K562 (cell line): ENCODE measurements around the gene PCDHB8.
"Not testable (repeated sequence)": the region's sequence is repeated elsewhere in the genome, so short reads cannot be mapped to it uniquely, and the experiment has no call there.

ENCODE experiments used
- EP300 ChIP-seq: IDR thresholded peaks from 2 replicates; pipeline ENCODE4 v1.6.1; 2012; ENCODE audit warnings: low read length, improper control_type of control experiment
- ERF ChIP-seq: fragments of 450-650 bp; formaldehyde crosslinking; IDR thresholded peaks from 2 replicates; pipeline ENCODE4 v1.4.0; 2020; ENCODE audit warnings: mild to moderate bottlenecking, mixed read lengths
- HOMEZ ChIP-seq: fragments of 250-450 bp; sonication (Bioruptor Pico); IDR thresholded peaks from 2 replicates; pipeline ENCODE4 v1.4.0; 2020; ENCODE audit warnings: mild to moderate bottlenecking, moderate library complexity
- MAFK ChIP-seq: IDR thresholded peaks from 2 replicates; pipeline ENCODE4 v1.6.1; 2011; ENCODE audit warnings: low read length, improper control_type of control experiment
- MAZ ChIP-seq, 2 experiments: fragments of 450-650 bp in 1 of 2; sonication (generic) in 1 of 2; formaldehyde crosslinking; IDR thresholded peaks in 1 of 2; conservative IDR thresholded peaks in 1 of 2; 2 replicates each; pipeline versions ENCODE4 v1.4.0 to v1.5.0; 2020; ENCODE audit warnings: mild to moderate bottlenecking in 1 of 2, missing genetic modification reagents in 1 of 2
- MYNN ChIP-seq, 2 experiments: sonication (generic); formaldehyde crosslinking in 1 of 2; IDR thresholded peaks; 2 replicates each; pipeline versions ENCODE4 v1.5.0 to v1.6.1; 2016 to 2020; ENCODE audit warnings: antibody characterized with exemption in 1 of 2, missing genetic modification reagents in 1 of 2
- POLR2AphosphoS2 ChIP-seq: IDR thresholded peaks from 2 replicates; pipeline ENCODE4 v1.6.1; 2012; ENCODE audit warnings: low read length, improper control_type of control experiment
- RBM22 ChIP-seq: fragments of 200-400 bp; formaldehyde crosslinking; IDR thresholded peaks from 2 replicates; pipeline ENCODE4 v1.6.1; 2018; ENCODE audit warnings: low read length, low read depth; ENCODE audit not compliant: poor library complexity, severe bottlenecking
- SIN3A ChIP-seq, 2 experiments: fragments of 150-350 bp in 1 of 2; IDR thresholded peaks; 2 replicates each; pipeline ENCODE4 v1.6.1; 2011 to 2016; ENCODE audit warnings: borderline replicate concordance in 2 of 2, low read depth in 2 of 2, low read length in 2 of 2, mild to moderate bottlenecking in 2 of 2, moderate library complexity in 2 of 2; ENCODE audit not compliant: control insufficient read depth in 1 of 2
- ZNF224 ChIP-seq: sonication (generic); formaldehyde crosslinking; IDR thresholded peaks from 2 replicates; pipeline ENCODE4 v1.8.0; 2022; ENCODE audit warnings: mild to moderate bottlenecking, missing genetic modification reagents
- ZNF589 ChIP-seq: fragments of 200-800 bp; sonication (Bioruptor generic); IDR thresholded peaks from 2 replicates; pipeline ENCODE4 v1.6.1; 2016; ENCODE audit warnings: low read depth, missing genetic modification characterization, missing compliant biosample characterization
- ZNF696 ChIP-seq: fragments of 250-450 bp; sonication (Bioruptor Pico); conservative IDR thresholded peaks from 2 replicates; pipeline ENCODE4 v1.4.0; 2020; ENCODE audit warnings: mild to moderate bottlenecking, moderate library complexity
- TF ChIP-seq, protein P1 (sequence below), 3 experiments: IDR thresholded peaks in 2 of 3; conservative IDR thresholded peaks in 1 of 3; 2 replicates each; pipeline ENCODE4 v1.5.1; 2011 to 2012; ENCODE audit warnings: low read length in 3 of 3, mild to moderate bottlenecking in 3 of 3, control low read depth in 2 of 3, improper control_type of control experiment in 1 of 3, inconsistent platforms in 1 of 3, low read depth in 1 of 3, mixed read lengths in 1 of 3, moderate library complexity in 1 of 3; ENCODE audit not compliant: insufficient read depth in 2 of 3

DNA sequence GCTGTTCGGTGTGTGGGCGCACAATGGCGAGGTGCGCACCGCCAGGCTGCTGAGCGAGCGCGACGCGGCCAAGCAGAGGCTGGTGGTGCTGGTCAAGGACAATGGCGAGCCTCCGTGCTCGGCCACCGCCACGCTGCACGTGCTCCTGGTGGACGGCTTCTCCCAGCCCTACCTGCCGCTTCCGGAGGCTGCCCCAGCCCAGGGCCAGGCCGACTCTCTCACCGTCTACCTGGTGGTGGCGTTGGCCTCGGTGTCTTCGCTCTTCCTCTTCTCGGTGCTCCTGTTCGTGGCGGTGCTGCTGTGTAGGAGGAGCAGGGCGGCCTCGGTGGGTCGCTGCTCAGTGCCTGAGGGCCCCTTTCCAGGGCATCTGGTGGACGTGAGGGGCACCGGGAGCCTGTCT is 2.3 kb downstream of the PCDHB8 start:
- TF ChIP-seq, protein P1, sequence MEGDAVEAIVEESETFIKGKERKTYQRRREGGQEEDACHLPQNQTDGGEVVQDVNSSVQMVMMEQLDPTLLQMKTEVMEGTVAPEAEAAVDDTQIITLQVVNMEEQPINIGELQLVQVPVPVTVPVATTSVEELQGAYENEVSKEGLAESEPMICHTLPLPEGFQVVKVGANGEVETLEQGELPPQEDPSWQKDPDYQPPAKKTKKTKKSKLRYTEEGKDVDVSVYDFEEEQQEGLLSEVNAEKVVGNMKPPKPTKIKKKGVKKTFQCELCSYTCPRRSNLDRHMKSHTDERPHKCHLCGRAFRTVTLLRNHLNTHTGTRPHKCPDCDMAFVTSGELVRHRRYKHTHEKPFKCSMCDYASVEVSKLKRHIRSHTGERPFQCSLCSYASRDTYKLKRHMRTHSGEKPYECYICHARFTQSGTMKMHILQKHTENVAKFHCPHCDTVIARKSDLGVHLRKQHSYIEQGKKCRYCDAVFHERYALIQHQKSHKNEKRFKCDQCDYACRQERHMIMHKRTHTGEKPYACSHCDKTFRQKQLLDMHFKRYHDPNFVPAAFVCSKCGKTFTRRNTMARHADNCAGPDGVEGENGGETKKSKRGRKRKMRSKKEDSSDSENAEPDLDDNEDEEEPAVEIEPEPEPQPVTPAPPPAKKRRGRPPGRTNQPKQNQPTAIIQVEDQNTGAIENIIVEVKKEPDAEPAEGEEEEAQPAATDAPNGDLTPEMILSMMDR (IDR thresholded peaks at IDR 0.05 in 2 of 3, conservative IDR thresholded peaks at IDR 0.05 in 1 of 3; ENCODE audit: insufficient read depth in 2 of 3, low read depth in 1 of 3, low read length in 3 of 3), result not testable (repeated sequence)
- TF ChIP-seq RBM22; ERF (CRISPR knock-in tag); HOMEZ; SIN3A (IDR thresholded peaks at IDR 0.05; ENCODE audit: borderline replicate concordance in 2 of 2, control insufficient read depth in 1 of 2, low read depth in 2 of 2, low read length in 2 of 2); MAFK; MAZ (CRISPR knock-in tag; conservative IDR thresholded peaks at IDR 0.05 in 1 of 2, IDR thresholded peaks at IDR 0.05 in 1 of 2); ZNF589; POLR2AphosphoS2; ZNF696 (CRISPR knock-in tag); MYNN (IDR thresholded peaks at IDR 0.05); MYNN (CRISPR knock-in tag; IDR thresholded peaks at IDR 0.05); ZNF224 (CRISPR knock-in tag); EP300: not testable (repeated sequence)
